ENCODE measurements around the gene CTTNBP2NL.
A peak's percentile ranks its signal among the peaks of the same experiment; 100 is the strongest.

The CTTNBP2NL gene

GRCh38 chr1:112368198-112368597 lies 27.8 kb upstream of the CTTNBP2NL start:
- no peak overlapping the region for H3K27ac ChIP-seq
- H3K9ac ChIP-seq = no peak overlapping the region
- H2AFZ ChIP-seq (ENCODE audit: low read depth) = no peak overlapping the region
- H3K79me2 ChIP-seq (ENCODE audit: insufficient read depth, low read depth) = no peaks in the 10 kb centered on the region
- no peak overlapping the region for H3K4me3 ChIP-seq (IDR thresholded peaks at IDR 0.05; ENCODE audit: insufficient read depth, low read depth, low read length)
- H3K36me3 ChIP-seq (ENCODE audit: insufficient read depth) = no peaks in the 10 kb centered on the region
- no peaks in the 10 kb centered on the region for H3K4me1 ChIP-seq (ENCODE audit: low read depth, poor library complexity, severe bottlenecking)
- H3K27me3 ChIP-seq (ENCODE audit: insufficient read depth, low read depth) = no peaks in the 10 kb centered on the region
- H3K4me2 ChIP-seq = no peak overlapping the region
- no peaks in the 10 kb centered on the region for H4K20me1 ChIP-seq (ENCODE audit: insufficient read depth)
- TF ChIP-seq CTCF (conservative IDR thresholded peaks at IDR 0.05; ENCODE audit: low read depth, low read length) = no peak

- H3K36me3 ChIP-seq (ENCODE audit: insufficient read depth) = no peaks in the 10 kb centered on the region
- peak; percentile 73 for TF ChIP-seq CTCF (conservative IDR thresholded peaks at IDR 0.05; ENCODE audit: low read depth, low read length)
- no peak overlapping the region for H3K4me3 ChIP-seq (IDR thresholded peaks at IDR 0.05; ENCODE audit: insufficient read depth, low read depth, low read length)
- no peak overlapping the region for H3K4me2 ChIP-seq
- no peaks in the 10 kb centered on the region for H4K20me1 ChIP-seq (ENCODE audit: insufficient read depth)
- no peaks in the 10 kb centered on the region for H3K4me1 ChIP-seq (ENCODE audit: low read depth, poor library complexity, severe bottlenecking)
- no peaks in the 10 kb centered on the region for H3K79me2 ChIP-seq (ENCODE audit: insufficient read depth, low read depth)
- no peaks in the 10 kb centered on the region for H3K27me3 ChIP-seq (ENCODE audit: insufficient read depth, low read depth)
- H2AFZ ChIP-seq (ENCODE audit: low read depth) = no peak overlapping the region
- H3K9ac ChIP-seq = no peak overlapping the region
- H3K27ac ChIP-seq = no peak overlapping the region
Observed at GRCh38 chr1:112369392-112370285, 26.4 kb upstream of the CTTNBP2NL start.

GRCh38 chr1:112370996-112371395 lies 25.0 kb upstream of the CTTNBP2NL start:
- no peak overlapping the region for H3K9ac ChIP-seq
- no peak for TF ChIP-seq CTCF (conservative IDR thresholded peaks at IDR 0.05; ENCODE audit: low read depth, low read length)
- H3K4me2 ChIP-seq = no peak overlapping the region
- H3K36me3 ChIP-seq (ENCODE audit: insufficient read depth) = no peaks in the 10 kb centered on the region
- H3K27me3 ChIP-seq (ENCODE audit: insufficient read depth, low read depth) = no peaks in the 10 kb centered on the region
- H3K4me1 ChIP-seq (ENCODE audit: low read depth, poor library complexity, severe bottlenecking) = no peaks in the 10 kb centered on the region
- no peak overlapping the region for H3K4me3 ChIP-seq (IDR thresholded peaks at IDR 0.05; ENCODE audit: insufficient read depth, low read depth, low read length)
- no peak overlapping the region for H2AFZ ChIP-seq (ENCODE audit: low read depth)
- H3K27ac ChIP-seq = no peak overlapping the region
- no peaks in the 10 kb centered on the region for H4K20me1 ChIP-seq (ENCODE audit: insufficient read depth)
- H3K79me2 ChIP-seq (ENCODE audit: insufficient read depth, low read depth) = no peaks in the 10 kb centered on the region

GRCh38 chr1:112371775-112372174 lies 24.2 kb upstream of the CTTNBP2NL start:
- Histone ChIP-seq H3K27me3 (ENCODE audit: insufficient read depth, low read depth) (no peaks in the 10 kb centered on the region), H3K4me1 (ENCODE audit: low read depth, poor library complexity, severe bottlenecking) (no peaks in the 10 kb centered on the region), H4K20me1 (ENCODE audit: insufficient read depth) (no peaks in the 10 kb centered on the region), H3K79me2 (ENCODE audit: insufficient read depth, low read depth) (no peaks in the 10 kb centered on the region), H3K36me3 (ENCODE audit: insufficient read depth) (no peaks in the 10 kb centered on the region), H3K9ac (no peak overlapping the region), H3K4me2 (no peak overlapping the region), H2AFZ (ENCODE audit: low read depth) (no peak overlapping the region), H3K4me3 (IDR thresholded peaks at IDR 0.05; ENCODE audit: insufficient read depth, low read depth, low read length) (no peak overlapping the region), H3K27ac (no peak overlapping the region)
- TF ChIP-seq CTCF (conservative IDR thresholded peaks at IDR 0.05; ENCODE audit: low read depth, low read length) = no peak
